Measurements from ENCODE around the gene CPD.
"Not testable (repeated sequence)": the region's sequence is repeated elsewhere in the genome, so short reads cannot be mapped to it uniquely, and the experiment has no call there.

Gene CPD

DNA sequence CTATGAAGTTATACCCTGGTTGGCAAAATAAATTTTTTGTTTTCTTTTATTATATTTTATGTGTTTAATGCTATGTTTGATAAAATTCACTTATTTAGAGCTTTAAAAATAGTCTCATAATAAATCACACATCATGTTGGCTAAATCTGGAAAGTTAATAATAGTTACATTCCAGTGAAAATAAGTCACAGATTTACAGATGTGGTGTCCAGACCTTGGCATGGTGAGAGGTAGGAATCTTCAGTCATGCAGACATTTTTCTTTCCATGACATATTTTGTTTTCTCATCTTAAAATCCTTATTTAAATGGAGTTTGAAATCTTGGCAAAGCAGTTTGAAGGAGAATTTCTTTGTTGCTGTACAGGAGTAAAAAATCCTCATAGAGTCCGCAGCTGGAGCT lies 50.4 kb downstream of the CPD start:
- no peak for DNase-seq (ENCODE audit: low read depth)

- no peak for DNase-seq (ENCODE audit: low read depth)
Observed at GRCh38 chr17:30433514-30433913, 54.8 kb downstream of the CPD start.

DNA sequence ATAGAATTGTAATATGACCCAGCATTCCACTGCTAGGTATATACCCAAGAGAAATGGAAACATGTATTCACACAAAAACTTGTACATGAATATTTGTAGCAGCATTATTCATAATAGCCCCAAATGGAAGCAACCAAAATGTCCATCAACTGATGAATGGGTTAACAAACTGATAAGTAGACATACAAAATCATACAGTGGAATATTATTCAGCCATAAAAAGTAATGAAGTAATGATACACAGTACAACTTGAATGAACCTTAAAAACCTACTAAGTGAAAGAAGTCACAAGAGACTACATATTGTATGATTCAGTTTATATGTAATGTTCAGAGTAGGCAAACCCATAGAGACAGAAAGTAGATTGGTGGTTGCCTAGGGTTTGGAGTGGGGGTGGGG lies 58.0 kb downstream of the CPD start:
- no peak for DNase-seq (ENCODE audit: low read depth)

GRCh38 chr17:30443721-30444120 lies 65.0 kb downstream of the CPD start:
- DNase-seq (ENCODE audit: low read depth), result no peak

- DNase-seq (ENCODE audit: low read depth), result not testable (repeated sequence)
Observed at GRCh38 chr17:30446640-30447039, 67.9 kb downstream of the CPD start.

DNA sequence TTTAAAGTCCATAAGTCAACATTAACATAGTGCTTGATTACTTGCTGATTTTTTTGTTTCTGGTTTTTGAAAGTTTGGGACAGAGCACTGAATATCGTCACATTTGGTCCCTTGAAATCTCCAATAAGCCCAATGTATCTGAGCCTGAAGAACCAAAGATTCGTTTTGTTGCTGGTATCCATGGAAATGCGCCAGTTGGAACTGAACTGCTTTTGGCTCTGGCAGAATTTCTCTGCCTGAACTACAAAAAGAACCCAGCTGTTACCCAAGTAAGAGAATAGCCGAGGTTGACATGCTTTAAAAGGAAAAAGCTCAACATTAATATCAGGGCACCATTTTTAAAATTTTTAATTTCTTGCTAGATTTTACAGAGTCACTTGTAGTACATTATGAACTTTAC lies 70.8 kb downstream of the CPD start:
- DNase-seq (ENCODE audit: low read depth), result no peak

DNA sequence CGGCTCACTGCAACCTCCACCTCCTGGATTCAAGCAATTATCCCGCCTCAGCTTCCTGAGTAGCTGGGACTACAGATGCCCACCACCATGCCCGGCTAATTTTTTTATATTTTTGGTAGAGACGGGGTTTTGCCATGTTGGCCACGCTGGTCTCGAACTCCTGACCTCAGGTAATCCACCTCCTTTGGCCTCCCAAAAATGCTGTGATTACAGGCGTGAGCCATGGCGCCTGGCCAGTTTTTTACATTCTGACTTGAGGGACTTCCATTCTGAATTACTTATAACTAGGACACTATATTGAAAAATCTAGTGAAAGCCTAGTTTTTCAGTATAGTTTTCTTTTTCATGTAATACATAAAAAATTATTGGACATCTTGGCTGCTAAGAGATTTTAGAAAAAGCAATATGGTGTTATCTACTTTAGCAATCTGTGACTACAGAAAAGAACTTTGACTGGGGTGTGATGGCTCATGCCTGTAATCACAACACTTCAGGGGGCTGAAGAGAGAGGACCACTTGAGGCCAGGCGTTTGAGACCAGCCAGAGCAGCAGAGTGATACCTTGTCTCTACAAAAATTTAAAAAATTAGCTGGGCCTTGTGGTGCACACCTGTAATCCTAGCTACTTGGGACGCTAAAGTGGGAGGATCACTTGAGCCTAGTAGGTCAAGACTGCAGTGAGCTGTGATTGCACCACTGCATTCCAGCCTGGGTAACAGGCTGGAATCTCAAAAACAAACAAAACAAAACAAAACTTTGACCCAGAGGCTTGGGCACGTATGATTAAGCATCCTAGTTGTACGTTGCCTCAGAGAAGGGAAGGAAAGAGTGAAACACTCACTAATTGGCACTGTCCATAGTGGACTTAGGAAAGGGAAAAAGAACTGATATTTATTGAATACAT lies 71.6 kb downstream of the CPD start:
- DNase-seq (ENCODE audit: low read depth), result no peak

DNA sequence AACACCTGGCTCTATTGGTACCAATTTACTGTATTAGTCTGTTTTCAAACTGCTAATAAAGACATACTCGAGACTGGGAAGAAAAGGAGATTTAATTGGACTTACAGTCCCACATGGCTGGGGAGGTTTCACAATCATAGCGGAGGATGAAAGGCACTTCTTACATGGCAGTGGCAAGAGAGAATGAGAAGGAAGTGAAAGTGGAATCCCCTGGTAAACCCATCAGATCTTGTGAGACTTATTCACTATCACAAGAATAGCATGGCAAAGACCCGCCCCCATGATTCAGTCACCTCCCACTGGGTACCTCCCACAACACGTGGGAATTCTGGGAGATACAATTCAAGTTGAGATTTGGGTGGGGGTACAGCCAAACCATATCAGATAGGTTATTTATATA lies 75.9 kb downstream of the CPD start:
- DNase-seq (ENCODE audit: low read depth), result no peak

GRCh38 chr17:30458371-30458770 lies 79.6 kb downstream of the CPD start:
- no peak for DNase-seq (ENCODE audit: low read depth)

GRCh38 chr17:30458797-30459413 lies 80.2 kb downstream of the CPD start:
- DNase-seq (ENCODE audit: low read depth), result not testable (repeated sequence)

DNA sequence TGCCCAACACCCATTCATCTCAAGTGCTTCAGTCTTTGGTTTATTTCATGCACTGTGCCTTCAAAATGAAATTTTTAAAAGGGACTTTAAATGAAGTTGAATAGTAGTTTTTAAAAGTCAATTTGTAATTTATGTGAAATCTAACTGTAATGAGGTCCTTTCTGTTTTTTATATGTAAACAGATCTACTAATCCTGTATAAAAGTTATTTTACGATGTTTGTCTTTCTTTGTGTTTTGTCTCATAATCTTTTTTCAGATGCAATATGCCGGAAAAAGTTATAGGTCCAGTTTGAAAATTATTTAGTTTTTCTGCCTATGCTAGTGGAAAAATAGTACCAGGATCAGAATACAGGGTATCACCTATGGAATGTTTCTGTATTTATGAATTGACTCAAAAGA lies 89.7 kb downstream of the CPD start:
- DNase-seq (ENCODE audit: low read depth), result no peak

DNA sequence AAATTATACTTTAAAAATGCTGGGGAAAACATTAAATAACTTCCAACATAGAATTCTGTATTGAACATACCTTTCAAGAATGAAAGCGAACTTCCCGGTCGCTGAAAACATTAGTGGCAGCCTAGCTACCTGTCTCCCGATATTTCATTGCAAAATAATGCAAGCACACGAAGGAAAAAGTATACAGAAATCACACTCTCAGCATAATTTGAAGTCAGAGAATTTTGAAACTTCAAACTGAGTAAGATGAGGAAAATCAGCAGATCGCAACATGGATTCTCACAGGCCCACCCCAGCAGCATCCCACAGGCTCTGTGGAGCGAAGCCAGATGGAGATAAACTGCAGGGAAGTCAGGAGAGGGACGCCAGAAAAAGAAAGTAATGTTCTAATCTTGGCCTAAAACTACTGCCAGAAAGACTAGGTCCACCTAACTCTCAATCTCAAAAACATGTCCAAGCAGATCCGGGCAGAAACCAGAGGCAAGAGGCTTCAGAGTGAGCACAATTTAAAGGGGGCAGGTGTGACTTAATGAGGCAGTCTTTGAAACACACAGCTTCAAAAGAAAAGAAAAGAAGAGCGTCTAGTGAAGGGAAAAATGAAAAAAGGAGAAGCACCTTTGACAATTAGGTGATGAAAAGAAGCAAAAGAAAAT lies 93.6 kb downstream of the CPD start:
- no peak for DNase-seq (ENCODE audit: low read depth)

GRCh38 chr17:30475206-30475605 lies 96.5 kb downstream of the CPD start:
- DNase-seq (ENCODE audit: low read depth), result no peak

DNA sequence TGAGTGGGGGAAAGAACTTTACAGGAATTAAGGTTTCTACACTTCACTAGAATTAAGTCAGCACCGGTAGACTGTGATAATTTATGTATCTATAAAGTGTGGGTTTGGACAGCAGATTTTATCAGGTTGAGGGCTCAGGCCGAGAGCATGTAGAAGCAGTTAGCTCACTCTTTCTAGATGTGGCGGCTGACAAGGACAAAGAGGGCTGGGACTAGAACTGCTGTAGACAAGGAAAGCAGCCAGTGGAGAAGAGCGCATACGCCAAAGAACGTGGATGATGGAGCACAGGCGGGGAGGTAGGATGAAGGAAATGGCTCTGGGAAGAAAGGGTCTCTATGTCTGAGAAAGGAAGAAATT lies 98.0 kb downstream of the CPD start:
- DNase-seq (ENCODE audit: low read depth), result peak; percentile 3

DNA sequence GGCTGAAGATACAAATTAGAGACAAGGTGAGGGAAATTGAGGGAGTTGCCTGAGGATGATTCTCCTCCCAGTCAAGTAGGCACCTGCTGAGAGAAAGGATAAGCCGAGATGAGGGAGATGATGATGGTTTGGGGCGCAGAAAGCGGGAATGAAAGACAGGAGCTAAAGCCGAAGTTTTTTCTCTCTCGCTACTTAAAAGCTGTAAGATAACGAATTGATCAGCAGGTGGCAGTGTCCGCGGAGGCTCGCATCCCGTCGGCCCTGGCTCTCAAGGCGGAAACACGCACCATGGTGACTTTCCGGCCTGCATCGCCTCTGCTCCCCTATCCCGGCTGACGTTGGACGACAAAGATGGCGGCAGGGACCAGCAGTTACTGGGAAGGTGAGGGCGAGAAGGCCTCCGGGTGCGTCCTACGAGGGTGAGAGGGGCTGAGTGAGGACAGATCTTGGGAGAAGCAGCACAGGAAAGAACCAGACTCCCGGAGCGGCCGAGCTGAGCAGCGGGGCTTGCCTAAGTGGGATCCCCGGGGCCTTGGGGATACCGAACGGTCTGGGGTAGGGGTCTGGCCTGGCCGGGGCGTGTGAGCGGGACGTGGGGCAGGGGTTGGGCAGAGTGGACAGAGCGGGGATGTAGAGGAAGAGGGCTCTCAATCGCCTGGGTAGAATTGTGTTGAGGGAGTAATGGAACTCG lies 98.5 kb downstream of the CPD start, which contains the start of gene GOSR1:
Gene GOSR1, plus strand, starts transcription at position 326 of the 691 bp plus-strand sequence. Its CDS starts 26 bp downstream, at position 352.
- DNase-seq (ENCODE audit: low read depth), result peak; percentile 83

DNA sequence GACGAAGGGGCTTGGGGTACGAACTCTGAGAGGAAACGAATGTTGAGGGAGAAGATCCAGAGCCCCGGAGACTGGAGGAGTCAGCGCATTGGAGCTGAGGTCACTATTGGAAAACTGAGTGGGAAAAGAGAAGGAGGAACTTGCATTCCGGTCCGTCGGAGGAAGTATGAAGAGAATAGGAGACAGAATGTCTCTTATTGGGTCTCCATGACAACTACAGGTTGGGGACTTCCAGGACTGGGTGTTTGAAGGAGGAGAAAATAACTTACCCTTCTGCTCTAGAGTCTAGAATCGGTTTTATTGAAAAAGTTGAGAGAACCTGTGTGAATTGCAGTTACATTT lies 99.0 kb downstream of the CPD start:
- DNase-seq (ENCODE audit: low read depth), result no peak

DNA sequence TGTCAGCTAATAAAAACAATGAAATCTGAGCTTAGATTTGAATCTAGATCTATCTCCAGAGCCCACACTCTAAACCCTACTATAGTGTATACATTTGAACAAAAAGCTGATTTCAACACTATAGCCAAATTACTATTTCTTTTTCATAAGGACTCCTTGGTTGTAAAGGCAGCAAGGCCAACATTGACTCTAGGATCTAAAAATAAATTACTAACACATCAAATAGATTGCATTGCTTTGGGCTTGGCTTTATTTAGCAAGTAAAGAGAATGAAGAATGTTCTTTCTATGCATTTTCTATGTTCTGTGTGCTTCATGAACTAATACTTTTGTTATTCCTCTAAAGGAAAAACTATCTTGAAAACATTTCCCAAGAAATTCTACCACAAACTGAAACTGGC lies 103.8 kb downstream of the CPD start:
- DNase-seq (ENCODE audit: low read depth), result no peak

DNA sequence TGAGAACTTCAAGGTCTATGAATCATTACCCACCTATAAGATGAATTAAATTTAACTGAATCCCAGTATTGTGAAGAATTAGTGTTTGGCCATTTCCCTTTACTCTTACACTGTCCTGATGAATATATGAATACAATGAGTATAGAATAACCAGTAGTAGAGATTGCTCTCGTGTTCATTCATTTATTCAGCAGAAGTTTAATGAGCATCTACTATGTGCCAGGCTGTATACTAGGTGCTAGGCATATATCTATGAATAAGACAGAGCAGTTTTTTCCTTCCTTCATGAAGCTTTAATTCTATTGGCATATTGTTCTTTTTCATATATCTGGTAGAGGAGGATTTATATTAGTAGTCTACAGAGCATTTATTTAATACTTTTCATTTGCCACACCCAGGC lies 104.4 kb downstream of the CPD start:
- DNase-seq (ENCODE audit: low read depth), result no peak

GRCh38 chr17:30493780-30494179 lies 115.1 kb downstream of the CPD start:
- DNase-seq (ENCODE audit: low read depth), result no peak

GRCh38 chr17:30495586-30495985 lies 116.9 kb downstream of the CPD start:
- DNase-seq (ENCODE audit: low read depth), result no peak

DNA sequence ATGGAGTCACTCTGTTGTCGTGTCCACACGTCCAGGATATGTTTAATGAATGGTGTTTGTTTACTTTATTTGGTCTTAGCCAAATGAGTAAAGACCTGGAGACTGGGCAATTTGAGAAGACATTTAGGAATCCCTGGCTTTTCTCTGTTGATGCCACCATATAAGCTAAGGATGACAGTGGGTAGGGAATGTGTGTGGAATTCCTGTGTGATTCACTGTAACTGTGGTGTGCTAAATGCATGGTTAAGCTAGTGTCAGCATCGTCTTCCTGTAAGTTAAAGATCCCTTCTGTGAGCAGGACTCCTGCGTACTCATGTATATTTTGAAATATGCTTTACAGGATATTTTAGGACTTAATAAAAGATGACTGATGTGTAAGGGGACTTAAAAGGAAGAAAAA lies 124.8 kb downstream of the CPD start:
- no peak for DNase-seq (ENCODE audit: low read depth)

- no peak for DNase-seq (ENCODE audit: low read depth)
Observed at GRCh38 chr17:30505868-30506417, 127.2 kb downstream of the CPD start.

Data from activated T-helper 1 cell treated with Interleukin-2 at 50 U/mL for 16 hours (primary cell).